Amygdala (tissue), 56 donors: ENCODE results near the gene SUGP1.

Experiments used
- DNase-seq, 56 donors: peaks; one replicate each; lab custom pipeline; 2025; lab: John Stamatoyannopoulos, UW

The SUGP1 gene

GRCh38 chr19:19343016-19343362 is 22.7 kb upstream of the SUGP1 start:
- no peak for DNase-seq

- peak in 22 of 56 donors; percentile 4 to 67 (median 24) for DNase-seq
Observed at GRCh38 chr19:19342086-19343015, 22.0 kb upstream of the SUGP1 start.

GRCh38 chr19:19341026-19341425 is 20.7 kb upstream of the SUGP1 start:
- no peak for DNase-seq

- DNase-seq: no peak
Observed at GRCh38 chr19:19338082-19338481, 17.8 kb upstream of the SUGP1 start.

GRCh38 chr19:19337120-19337519 is 16.8 kb upstream of the SUGP1 start:
- no peak for DNase-seq

- no peak for DNase-seq
Observed at GRCh38 chr19:19336597-19336996, 16.3 kb upstream of the SUGP1 start.

GRCh38 chr19:19335408-19336158 is 15.3 kb upstream of the SUGP1 start:
- no peak for DNase-seq

- no peak for DNase-seq
Observed at GRCh38 chr19:19334989-19335344, 14.7 kb upstream of the SUGP1 start.

GRCh38 chr19:19334063-19334988 is 14.0 kb upstream of the SUGP1 start:
- DNase-seq: no peak

GRCh38 chr19:19329126-19329525 is 8.8 kb upstream of the SUGP1 start:
- no peak for DNase-seq

GRCh38 chr19:19327672-19328071 is 7.4 kb upstream of the SUGP1 start:
- DNase-seq: no peak

GRCh38 chr19:19324059-19324770 is 3.9 kb upstream of the SUGP1 start:
- DNase-seq: no peak

GRCh38 chr19:19321141-19321577 is 850 bp upstream of the SUGP1 start:
- peak in 1 of 56 donors; percentile 10 for DNase-seq

- peak in 3 of 56 donors; percentile 31 to 45 (median 41) for DNase-seq
Observed at GRCh38 chr19:19319732-19320360, 463 bp downstream of the SUGP1 start.

- DNase-seq: no peak
Observed at GRCh38 chr19:19316082-19316481, 4.2 kb downstream of the SUGP1 start.

- DNase-seq: no peak
Observed at GRCh38 chr19:19315444-19315843, 4.9 kb downstream of the SUGP1 start.

- no peak for DNase-seq
Observed at GRCh38 chr19:19308373-19308772, 11.9 kb downstream of the SUGP1 start.

- DNase-seq: no peak
Observed at GRCh38 chr19:19306191-19306590, 14.1 kb downstream of the SUGP1 start.

GRCh38 chr19:19305696-19306095 is 14.6 kb downstream of the SUGP1 start:
- no peak for DNase-seq
